ENCODE results near the gene PITPNC1.

The PITPNC1 gene

DNA sequence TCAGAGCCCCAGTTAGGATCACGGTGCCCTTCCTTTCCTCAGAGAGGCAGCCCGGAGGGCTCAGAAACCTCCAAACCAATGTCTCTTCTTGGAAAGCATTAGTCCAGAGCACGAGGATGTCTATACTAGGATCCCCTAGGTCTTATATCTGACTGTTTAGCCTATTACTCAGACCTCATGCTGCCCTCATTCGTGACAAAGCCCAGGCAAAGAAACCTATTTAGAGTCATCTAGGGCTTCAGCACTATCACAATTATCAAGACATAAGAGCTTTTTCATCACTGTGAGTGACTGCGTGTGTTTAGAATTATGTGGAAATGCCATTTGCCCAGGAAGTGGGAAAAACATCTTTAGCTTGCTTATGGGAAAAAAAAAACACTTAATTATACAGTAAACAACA lies 180.8 kb downstream of the PITPNC1 start:
- TF ChIP-seq, protein P1, sequence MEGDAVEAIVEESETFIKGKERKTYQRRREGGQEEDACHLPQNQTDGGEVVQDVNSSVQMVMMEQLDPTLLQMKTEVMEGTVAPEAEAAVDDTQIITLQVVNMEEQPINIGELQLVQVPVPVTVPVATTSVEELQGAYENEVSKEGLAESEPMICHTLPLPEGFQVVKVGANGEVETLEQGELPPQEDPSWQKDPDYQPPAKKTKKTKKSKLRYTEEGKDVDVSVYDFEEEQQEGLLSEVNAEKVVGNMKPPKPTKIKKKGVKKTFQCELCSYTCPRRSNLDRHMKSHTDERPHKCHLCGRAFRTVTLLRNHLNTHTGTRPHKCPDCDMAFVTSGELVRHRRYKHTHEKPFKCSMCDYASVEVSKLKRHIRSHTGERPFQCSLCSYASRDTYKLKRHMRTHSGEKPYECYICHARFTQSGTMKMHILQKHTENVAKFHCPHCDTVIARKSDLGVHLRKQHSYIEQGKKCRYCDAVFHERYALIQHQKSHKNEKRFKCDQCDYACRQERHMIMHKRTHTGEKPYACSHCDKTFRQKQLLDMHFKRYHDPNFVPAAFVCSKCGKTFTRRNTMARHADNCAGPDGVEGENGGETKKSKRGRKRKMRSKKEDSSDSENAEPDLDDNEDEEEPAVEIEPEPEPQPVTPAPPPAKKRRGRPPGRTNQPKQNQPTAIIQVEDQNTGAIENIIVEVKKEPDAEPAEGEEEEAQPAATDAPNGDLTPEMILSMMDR (IDR thresholded peaks at IDR 0.05), result no peak
- no peak for TF ChIP-seq ZFX (IDR thresholded peaks at IDR 0.05; ENCODE audit: borderline replicate concordance)
- no peak overlapping the region for H3K27ac ChIP-seq

GRCh38 chr17:67558740-67559380 lies 181.8 kb downstream of the PITPNC1 start:
- H3K27ac ChIP-seq, result no peak overlapping the region

GRCh38 chr17:67559381-67559966 lies 182.4 kb downstream of the PITPNC1 start:
- H3K27ac ChIP-seq, result no peak overlapping the region
- TF ChIP-seq, protein P1 (IDR thresholded peaks at IDR 0.05), result peak; percentile 64
- TF ChIP-seq ZFX (IDR thresholded peaks at IDR 0.05; ENCODE audit: borderline replicate concordance), result no peak

More at GRCh38 chr17:67558740-67559380, 181.8 kb downstream of the PITPNC1 start:
- TF ChIP-seq, protein P1 (IDR thresholded peaks at IDR 0.05), result no peak
- no peak for TF ChIP-seq ZFX (IDR thresholded peaks at IDR 0.05; ENCODE audit: borderline replicate concordance)

DNA sequence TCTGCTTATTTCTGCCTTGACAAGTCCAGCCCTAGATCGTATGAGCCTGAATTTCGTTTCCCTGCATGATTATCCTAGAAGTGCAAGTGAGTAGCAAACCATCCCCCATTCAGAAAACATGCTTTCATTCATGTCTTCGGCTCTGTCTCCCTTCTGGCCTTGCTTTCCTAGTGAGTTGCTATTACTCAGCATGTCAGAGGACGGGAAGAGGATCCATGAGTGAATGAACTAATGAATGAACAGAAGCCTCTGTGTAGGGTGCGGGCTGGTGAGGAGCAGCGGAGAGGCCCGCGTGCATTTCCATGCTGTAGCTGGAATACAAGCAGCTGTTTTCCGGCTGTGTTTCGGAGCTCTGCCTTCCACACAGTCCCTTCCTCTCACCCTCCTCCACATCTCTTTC lies 184.9 kb downstream of the PITPNC1 start:
- no peak for TF ChIP-seq ZFX (IDR thresholded peaks at IDR 0.05; ENCODE audit: borderline replicate concordance)
- TF ChIP-seq, protein P1 (IDR thresholded peaks at IDR 0.05), result no peak
- H3K27ac ChIP-seq, result no peak overlapping the region

- TF ChIP-seq, protein P1 (IDR thresholded peaks at IDR 0.05), result no peak
- TF ChIP-seq ZFX (IDR thresholded peaks at IDR 0.05; ENCODE audit: borderline replicate concordance), result no peak
- H3K27ac ChIP-seq, result no peak overlapping the region
These were observed 186.7 kb downstream of the PITPNC1 start for GRCh38 chr17:67563692-67564228.

DNA sequence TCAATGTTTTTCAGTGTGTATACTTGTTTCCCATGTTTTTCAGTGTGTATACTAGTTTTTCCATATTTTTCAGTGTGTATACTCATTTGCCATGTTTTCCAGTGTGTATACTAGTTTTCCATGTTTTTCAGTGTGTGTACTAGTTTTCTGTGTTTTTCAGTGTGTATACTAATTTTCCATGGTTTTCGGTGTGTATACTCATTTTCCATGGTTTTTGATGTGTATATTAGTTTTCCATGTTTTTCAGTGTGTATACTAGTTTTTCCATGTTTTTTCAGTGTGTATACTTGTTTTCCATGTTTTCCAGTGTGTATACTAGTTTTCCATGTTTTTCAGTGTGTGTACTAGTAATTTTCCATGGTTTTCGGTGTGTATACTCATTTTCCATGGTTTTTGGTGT lies 188.0 kb downstream of the PITPNC1 start:
- TF ChIP-seq, protein P1 (IDR thresholded peaks at IDR 0.05), result no peak
- no peak for TF ChIP-seq ZFX (IDR thresholded peaks at IDR 0.05; ENCODE audit: borderline replicate concordance)
- H3K27ac ChIP-seq, result no peak overlapping the region

- H3K27ac ChIP-seq, result no peak overlapping the region
- TF ChIP-seq ZFX (IDR thresholded peaks at IDR 0.05; ENCODE audit: borderline replicate concordance), result no peak
- TF ChIP-seq, protein P1 (IDR thresholded peaks at IDR 0.05), result no peak
These were observed 189.6 kb downstream of the PITPNC1 start for GRCh38 chr17:67566656-67567055.
